Brain microvascular endothelial cell (primary cell): ENCODE measurements around the gene GID8.

Experiments used
- DNase-seq: peaks from one replicate; pipeline ENCODE4 v3.0.0-alpha.2; 2020
- H3K27ac ChIP-seq: fragments of 250-450 bp; sonication (Bioruptor Pico); 2 replicates; pipeline ENCODE4 v1.5.1; 2020; ENCODE audit warnings: mild to moderate bottlenecking, moderate library complexity
- H3K27me3 ChIP-seq: fragments of 250-450 bp; sonication (Bioruptor Pico); replicated peaks from 2 replicates; pipeline ENCODE4 v1.5.1; 2020; ENCODE audit warnings: mild to moderate bottlenecking
- H3K36me3 ChIP-seq: fragments of 250-450 bp; sonication (Bioruptor Pico); replicated peaks from 2 replicates; pipeline ENCODE4 v1.5.1; 2020; ENCODE audit warnings: mild to moderate bottlenecking
- H3K4me3 ChIP-seq: 2 replicates; pipeline ENCODE4 v1.5.1; 2011; ENCODE audit warnings: low read depth, mild to moderate bottlenecking, control low read depth, low read length, moderate library complexity
- CTCF ChIP-seq: IDR thresholded peaks from 2 replicates; pipeline ENCODE4 v1.5.1; 2011; ENCODE audit warnings: low read depth, mild to moderate bottlenecking, moderate library complexity, low read length, control low read depth, inconsistent platforms; ENCODE audit errors: missing control alignments
- in situ Hi-C: cut with HindIII; loops from 2 replicates; pipeline ENCODE4 v1.10.0; 2017; ENCODE audit warnings: low sequenced_read_pairs, low pct_ligation_motif_present

Gene GID8

GRCh38 chr20:62941792-62942191 lies 3.8 kb downstream of the GID8 start:
- Histone ChIP-seq H3K36me3 (peaks cover 36% of the 10 kb centered on the region), H3K27me3 (no peaks in the 10 kb centered on the region), H3K27ac (no peak overlapping the region), H3K4me3 (no peak overlapping the region)
- no peak for DNase-seq
- no peak for TF ChIP-seq CTCF
- in situ Hi-C loops, result no loop called here

- no peak overlapping the region for H3K27ac ChIP-seq
- no peaks in the 10 kb centered on the region for H3K27me3 ChIP-seq
- H3K36me3 ChIP-seq, result peaks cover 43% of the 10 kb centered on the region
- no peak for TF ChIP-seq CTCF
- no peak overlapping the region for H3K4me3 ChIP-seq
- in situ Hi-C loops, result no loop called here
- DNase-seq, result no peak
These were observed 4.5 kb downstream of the GID8 start for GRCh38 chr20:62942456-62942855.

GRCh38 chr20:62943396-62943795 lies 5.4 kb downstream of the GID8 start:
- in situ Hi-C loops, result no loop called here
- no peak overlapping the region for H3K27ac ChIP-seq
- no peak overlapping the region for H3K4me3 ChIP-seq
- H3K36me3 ChIP-seq, result peaks cover 47% of the 10 kb centered on the region
- no peaks in the 10 kb centered on the region for H3K27me3 ChIP-seq
- no peak for TF ChIP-seq CTCF
- DNase-seq, result no peak

- DNase-seq, result no peak
- Histone ChIP-seq H3K27me3 (no peaks in the 10 kb centered on the region), H3K36me3 (peaks cover 51% of the 10 kb centered on the region), H3K4me3 (no peak overlapping the region), H3K27ac (no peak overlapping the region)
- in situ Hi-C loops, result no loop called here
- TF ChIP-seq CTCF, result no peak
These were observed 6.2 kb downstream of the GID8 start for GRCh38 chr20:62944184-62944583.

GRCh38 chr20:62944746-62945145 lies 6.8 kb downstream of the GID8 start:
- Histone ChIP-seq H3K27ac (no peak overlapping the region), H3K27me3 (no peaks in the 10 kb centered on the region), H3K4me3 (no peak overlapping the region), H3K36me3 (peaks cover 56% of the 10 kb centered on the region)
- no peak for TF ChIP-seq CTCF
- in situ Hi-C loops, result no loop called here
- DNase-seq, result no peak

GRCh38 chr20:62945771-62946339 lies 7.9 kb downstream of the GID8 start:
- H3K27me3 ChIP-seq, result no peaks in the 10 kb centered on the region
- no peak for TF ChIP-seq CTCF
- no peak overlapping the region for H3K4me3 ChIP-seq
- no peak for DNase-seq
- no peak overlapping the region for H3K27ac ChIP-seq
- in situ Hi-C loops, result no loop called here
- peaks cover 58% of the 10 kb centered on the region for H3K36me3 ChIP-seq
